ENCODE results near the gene TOMM7.

DNA sequence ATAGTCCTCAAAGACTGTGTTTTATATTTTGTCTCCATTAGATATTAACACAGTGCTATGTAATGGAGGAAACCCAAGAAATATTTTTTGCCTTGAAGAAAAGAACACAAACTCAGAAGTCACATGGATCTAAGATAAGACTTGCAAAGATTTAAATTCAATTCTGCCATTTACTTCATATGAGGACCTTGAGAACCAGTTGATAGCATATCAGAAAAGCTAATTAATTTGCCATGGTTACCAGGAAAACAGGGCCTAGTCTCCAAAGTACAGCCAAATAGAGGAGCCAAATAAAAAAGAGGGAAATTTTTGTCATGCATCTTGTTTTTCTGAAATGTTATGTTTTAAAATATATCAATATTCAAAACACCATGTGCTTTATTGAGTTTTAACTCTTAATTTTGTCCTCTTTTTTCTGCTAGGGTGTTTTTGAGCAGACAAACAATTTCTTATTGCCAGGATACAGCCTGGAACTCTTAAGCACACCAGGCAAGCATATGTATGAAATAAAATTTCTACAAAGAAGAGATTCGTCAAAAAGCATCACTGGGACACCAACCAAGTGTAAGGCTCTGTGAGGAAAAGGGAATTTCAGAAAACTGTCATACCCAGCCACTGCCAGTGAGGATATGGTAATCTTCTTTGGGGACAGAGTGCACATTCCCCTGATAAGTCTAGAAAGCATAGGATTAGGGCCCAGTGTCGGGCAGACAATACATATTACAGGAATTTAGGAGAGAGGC is 10.6 kb upstream of the TOMM7 start:
- TF ChIP-seq CTCF (IDR thresholded peaks at IDR 0.05) (no peak), POLR2A (IDR thresholded peaks at IDR 0.05) (no peak)
